ENCODE data around the gene GBE1. TPM values are rescaled to one million over a fixed set of nuclear protein-coding genes. Genes with fewer than 3 reads are reported as not detected.
A peak's percentile ranks its signal among the peaks of the same experiment; 100 is the strongest.

Gene GBE1
- total and polyA plus RNA-seq, 11 donors: 32.3 to 204 (median 95.9) TPM

- Histone ChIP-seq H3K36me3 (no peaks in the 10 kb centered on the region), H3K4me1 (peaks cover 0 to 10% (median 0%) of the 10 kb centered on the region in 12 donors), H3K4me3 (no peak overlapping the region), H3K27ac (no peak overlapping the region), H3K27me3 (no peaks in the 10 kb centered on the region), H3K9me3 (peaks cover 0 to 7% (median 0%) of the 10 kb centered on the region in 12 donors)
- ATAC-seq: no peak
- intact Hi-C loops (cut with DNase I): no loop called here
- no peak for DNase-seq
- WGBS, 4 donors: 93 to 95% (median 94%) methylated on average over 2 of the region's 2 CpGs
- TF ChIP-seq POLR2A (IDR thresholded peaks at IDR 0.05): no peak
Measured at GRCh38 chr3:81545572-81545971, 215.9 kb downstream of the GBE1 start.

DNA sequence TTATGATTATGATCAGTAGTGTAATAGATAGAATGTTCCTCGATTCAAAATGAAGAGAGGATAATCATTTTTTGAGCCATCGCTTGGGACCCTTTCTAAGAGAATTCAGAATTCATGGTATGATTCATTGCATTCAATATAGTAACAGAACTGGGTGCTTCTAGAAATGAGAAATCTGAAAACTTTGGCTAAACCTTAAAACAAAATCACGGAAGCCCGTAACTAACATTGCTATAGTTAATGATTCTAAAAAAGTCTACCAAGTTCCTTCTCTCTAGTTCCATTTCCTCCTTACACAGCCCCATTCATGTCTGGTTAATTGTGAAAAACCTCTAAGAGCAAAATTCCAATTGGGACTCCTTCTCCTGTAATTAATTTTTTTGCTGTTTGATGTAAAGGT, 217.1 kb downstream of the GBE1 start:
- H3K4me1 ChIP-seq: peaks cover 0 to 4% (median 0%) of the 10 kb centered on the region in 12 donors
- no peaks in the 10 kb centered on the region for H3K36me3 ChIP-seq
- no peak for TF ChIP-seq POLR2A (IDR thresholded peaks at IDR 0.05)
- TF ChIP-seq CTCF (IDR thresholded peaks at IDR 0.05): no peak
- H3K27ac ChIP-seq: no peak overlapping the region
- ATAC-seq (no peak), DNase-seq (no peak)
- H3K4me3 ChIP-seq: no peak overlapping the region
- WGBS, 4 donors: 92 to 97% (median 94%) methylated on average over 4 of the region's 4 CpGs
- intact Hi-C loops (cut with DNase I): no loop called here
- peaks cover 0 to 7% (median 0%) of the 10 kb centered on the region in 12 donors for H3K9me3 ChIP-seq
- no peaks in the 10 kb centered on the region for H3K27me3 ChIP-seq

GRCh38 chr3:81540787-81541186, 220.7 kb downstream of the GBE1 start:
- Histone ChIP-seq H3K27me3 (no peaks in the 10 kb centered on the region), H3K4me3 (no peak overlapping the region), H3K27ac (no peak overlapping the region), H3K4me1 (peaks cover 0 to 4% (median 0%) of the 10 kb centered on the region in 12 donors), H3K9me3 (no peaks in the 10 kb centered on the region), H3K36me3 (peaks cover 0 to 16% (median 10%) of the 10 kb centered on the region in 9 donors)
- intact Hi-C loops (cut with DNase I): no loop called here
- ATAC-seq (peak in 2 of 4 donors; percentile 29 to 53), DNase-seq (no peak)
- TF ChIP-seq POLR2A (IDR thresholded peaks at IDR 0.05) (no peak), CTCF (IDR thresholded peaks at IDR 0.05) (no peak)
- WGBS, 4 donors: 49 to 57% (median 55%) methylated on average over 1 of the region's 1 CpG

GRCh38 chr3:81531846-81532245, 229.6 kb downstream of the GBE1 start:
- 90 to 100% (median 98%) methylated on average over 1 of the region's 1 CpG; no CpG with 5 or more reads in 1 of the 4 donors for WGBS, 4 donors

More at GRCh38 chr3:81531846-81532245, 229.6 kb downstream of the GBE1 start:
- Histone ChIP-seq H3K4me1 (no peaks in the 10 kb centered on the region), H3K9me3 (peaks cover 0 to 4% (median 0%) of the 10 kb centered on the region in 12 donors), H3K27me3 (no peaks in the 10 kb centered on the region), H3K4me3 (no peak overlapping the region), H3K36me3 (peaks cover 2 to 84% (median 59%) of the 10 kb centered on the region in 9 donors), H3K27ac (no peak overlapping the region)
- intact Hi-C loops (cut with DNase I): no loop called here
- TF ChIP-seq CTCF (IDR thresholded peaks at IDR 0.05): no peak
- no peak for TF ChIP-seq POLR2A (IDR thresholded peaks at IDR 0.05)
- ATAC-seq: peak in 1 of 4 donors; percentile 20
- no peak for DNase-seq
